Left hindlimb (tissue), 1 donor: Measurements from ENCODE around the gene C1QA.
A peak's percentile ranks its signal among the peaks of the same experiment; 100 is the strongest.
"Not testable (repeated sequence)": the region's sequence is repeated elsewhere in the genome, so short reads cannot be mapped to it uniquely, and the experiment has no call there.

Experiments
- DNase-seq: peaks from one replicate; pipeline ENCODE4 v3.0.0-alpha.2; 2018

Gene C1QA

GRCh38 chr1:22676151-22676550, 39.7 kb downstream of the C1QA start:
- not testable (repeated sequence) for DNase-seq

- DNase-seq = no peak
Measured at GRCh38 chr1:22676916-22677583, 40.6 kb downstream of the C1QA start.

GRCh38 chr1:22677931-22678896, 41.8 kb downstream of the C1QA start:
- DNase-seq = peak; percentile 58

GRCh38 chr1:22680726-22681125, 44.3 kb downstream of the C1QA start:
- no peak for DNase-seq

GRCh38 chr1:22681556-22682276, 45.3 kb downstream of the C1QA start:
- no peak for DNase-seq

- no peak for DNase-seq
Measured at GRCh38 chr1:22683547-22683946, 47.1 kb downstream of the C1QA start.

- peak; percentile 88 for DNase-seq
Measured at GRCh38 chr1:22685591-22686059, 49.2 kb downstream of the C1QA start.

GRCh38 chr1:22687191-22687590, 50.8 kb downstream of the C1QA start:
- no peak for DNase-seq

- no peak for DNase-seq
Measured at GRCh38 chr1:22688466-22688865, 52.0 kb downstream of the C1QA start.
